Activated T-helper 2 cell treated with anti-CD3 and anti-CD28 coated beads, Interferon-gamma antibody, Interleukin-2, Interleukin-4, amounts not matched to agents 10 μg/mL and 5 μg/mL and 100 μg/mL, durations not matched to agents 14 hours and 24 hours and 36 hours (primary cell): ENCODE results near the gene DPM2. TPM values are rescaled to one million over a fixed set of nuclear protein-coding genes. Genes with fewer than 3 reads are reported as not detected.

ENCODE experiments used
- DNase-seq: peaks from one replicate; pipeline ENCODE4 v3.0.0; 2021; ENCODE audit warnings: low spot score
- H3K27ac Mint-ChIP-seq: one replicate; pipeline ENCODE4 v1.8.0; 2021; ENCODE audit warnings: mixed read lengths
- H3K27me3 Mint-ChIP-seq: one replicate; pipeline ENCODE4 v1.8.0; 2021; ENCODE audit warnings: low read depth, mixed read lengths
- H3K36me3 Mint-ChIP-seq: one replicate; pipeline ENCODE4 v1.8.0; 2021; ENCODE audit warnings: low read depth, mixed read lengths
- H3K4me1 Mint-ChIP-seq: one replicate; pipeline ENCODE4 v1.8.0; 2021; ENCODE audit warnings: low read depth, mixed read lengths
- H3K4me3 Mint-ChIP-seq: one replicate; pipeline ENCODE4 v1.8.0; 2021; ENCODE audit warnings: low read depth, mild to moderate bottlenecking, moderate library complexity, mixed read lengths
- H3K9me3 Mint-ChIP-seq: one replicate; pipeline ENCODE4 v1.8.0; 2021; ENCODE audit warnings: mixed read lengths
- intact Hi-C: fragments of 100-400 bp; cut with micrococcal nuclease; formaldehyde crosslinking; loops from one replicate; pipeline ENCODE4 v1.15.1; 2023
- total RNA-seq: library from RNA; stranded (reverse); gene quantifications from 2 replicates; pipeline ENCODE4 v1.2.3, GENCODE V29; 2022

The DPM2 gene
- total RNA-seq, 1 donor from 2014 or later = 57.4 TPM

- H3K36me3 Mint-ChIP-seq = peaks cover 48% of the 10 kb centered on the region
- no peak overlapping the region for H3K27ac Mint-ChIP-seq
- no peak overlapping the region for H3K4me3 Mint-ChIP-seq
- intact Hi-C loops = no loop called here
- H3K4me1 Mint-ChIP-seq = no peaks in the 10 kb centered on the region
- no peaks in the 10 kb centered on the region for H3K9me3 Mint-ChIP-seq
- DNase-seq = no peak
- no peaks in the 10 kb centered on the region for H3K27me3 Mint-ChIP-seq
These were observed 52.0 kb downstream of the DPM2 start for GRCh38 chr9:127885508-127886281.

Other genes with a start within 250 kb of the DPM2 start
- gene CFAP157, start 230.9 kb downstream of the DPM2 start, total RNA-seq = 0.18 TPM in 1 of 2 replicates, not detected in the other
- 20.1 and 21.5 TPM in 2 replicates for gene PTRH1, start 222.2 kb downstream of the DPM2 start, total RNA-seq
- gene TTC16, start 221.8 kb downstream of the DPM2 start, total RNA-seq = 0.18 TPM in 1 of 2 replicates, not detected in the other
- gene TOR2A, start 202.6 kb downstream of the DPM2 start, total RNA-seq = 20.2 and 20.6 TPM in 2 replicates
- gene SH2D3C, start 159.2 kb downstream of the DPM2 start, total RNA-seq = 23.6 and 25.1 TPM in 2 replicates
- gene CDK9, start 151.8 kb downstream of the DPM2 start, total RNA-seq = 98.1 and 99.8 TPM in 2 replicates
- 116 and 137 TPM in 2 replicates for gene FPGS, start 135.0 kb downstream of the DPM2 start, total RNA-seq
- gene ENG, start 83.2 kb downstream of the DPM2 start, total RNA-seq = 27.5 and 28.1 TPM in 2 replicates
- gene AK1, start 60.2 kb downstream of the DPM2 start, total RNA-seq = 19.6 and 21.0 TPM in 2 replicates
- gene ST6GALNAC6, start 38.3 kb downstream of the DPM2 start, total RNA-seq = 60.3 and 60.7 TPM in 2 replicates
- gene ST6GALNAC4, start 20.8 kb downstream of the DPM2 start, total RNA-seq = 25.6 and 28.7 TPM in 2 replicates
- gene PIP5KL1, start 7.1 kb downstream of the DPM2 start, total RNA-seq = 1.4 and 3.4 TPM in 2 replicates
- 43.8 and 53.3 TPM in 2 replicates for gene EEIG1, start 43.1 kb upstream of the DPM2 start, total RNA-seq
- 10.2 and 10.5 TPM in 2 replicates for gene NAIF1, start 129.5 kb upstream of the DPM2 start, total RNA-seq
- gene SLC25A25, start 130.4 kb upstream of the DPM2 start, total RNA-seq = 11.3 and 11.9 TPM in 2 replicates
- 67.8 and 77.6 TPM in 2 replicates for gene PTGES2, start 189.9 kb upstream of the DPM2 start, total RNA-seq
- gene LCN2, start 211.6 kb upstream of the DPM2 start, total RNA-seq = not detected in 2 replicates
- gene BBLN, start 222.4 kb upstream of the DPM2 start, total RNA-seq = 93.8 and 103 TPM in 2 replicates